GM18867 (cell line): ENCODE results near the gene C16orf90.

Experiments used
- ATAC-seq: cut with Tn5 transposase; IDR thresholded peaks from one replicate; pipeline ENCODE4 v1.9.1; 2021; ENCODE audit warnings: mild to moderate bottlenecking, moderate library complexity; ENCODE audit not compliant: unreplicated experiment

Gene C16orf90

GRCh38 chr16:3467921-3468320 is 27.4 kb downstream of the C16orf90 start:
- no peak for ATAC-seq

GRCh38 chr16:3467182-3467581 is 28.1 kb downstream of the C16orf90 start:
- ATAC-seq, result no peak

DNA sequence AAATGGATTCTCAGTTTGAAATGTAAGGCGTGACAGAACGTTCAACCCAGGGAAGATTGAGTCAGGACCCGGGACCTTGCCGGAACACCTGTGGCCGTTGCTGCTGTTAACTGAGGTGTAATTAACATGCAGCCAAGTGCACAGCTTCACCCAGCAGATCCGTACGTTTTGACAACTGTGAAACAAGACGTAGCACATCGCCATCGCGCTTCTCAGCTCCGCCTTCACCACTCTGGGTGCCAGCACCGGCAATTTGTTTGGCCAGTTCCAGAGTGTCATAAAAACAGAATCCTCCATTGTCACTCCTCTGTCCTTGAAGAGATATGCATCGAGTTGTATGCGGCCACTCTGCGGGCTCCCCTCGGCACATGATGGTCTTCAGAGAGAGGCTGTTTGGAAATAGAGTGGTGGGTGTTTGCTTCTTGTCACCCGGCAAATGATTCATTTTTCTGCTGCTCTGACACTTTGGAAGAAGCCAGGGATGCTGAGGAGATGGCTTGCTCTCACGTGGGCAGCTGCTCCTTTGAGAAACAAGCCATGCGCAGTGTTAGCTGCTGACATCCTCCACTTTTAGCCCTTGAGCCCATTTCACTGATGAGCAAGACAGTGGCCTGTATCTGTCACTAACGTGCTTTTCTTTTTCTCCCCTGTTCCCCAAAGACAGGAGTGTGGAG is 29.2 kb downstream of the C16orf90 start:
- no peak for ATAC-seq

- ATAC-seq, result no peak
These were observed 30.0 kb downstream of the C16orf90 start for GRCh38 chr16:3465301-3465700.

DNA sequence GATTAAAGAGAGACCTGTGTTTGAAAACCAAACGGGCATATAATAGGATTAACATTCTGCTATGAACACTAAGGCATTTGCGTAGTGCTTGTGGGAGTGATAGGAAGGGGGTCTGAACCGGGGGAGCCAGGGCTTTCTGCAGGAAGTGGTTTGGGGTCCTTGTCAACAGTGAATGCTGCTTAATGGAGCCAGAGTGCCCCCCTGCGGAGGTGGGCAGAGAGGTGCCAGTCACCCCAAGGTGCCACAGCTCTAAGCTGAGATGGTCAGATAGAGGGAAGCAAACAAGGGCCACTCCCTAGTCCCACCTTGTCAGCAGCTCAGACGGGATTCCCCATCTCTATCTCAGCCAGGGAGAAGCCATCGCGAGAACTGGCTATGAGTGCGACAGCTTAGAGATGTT is 34.1 kb downstream of the C16orf90 start:
- no peak for ATAC-seq

DNA sequence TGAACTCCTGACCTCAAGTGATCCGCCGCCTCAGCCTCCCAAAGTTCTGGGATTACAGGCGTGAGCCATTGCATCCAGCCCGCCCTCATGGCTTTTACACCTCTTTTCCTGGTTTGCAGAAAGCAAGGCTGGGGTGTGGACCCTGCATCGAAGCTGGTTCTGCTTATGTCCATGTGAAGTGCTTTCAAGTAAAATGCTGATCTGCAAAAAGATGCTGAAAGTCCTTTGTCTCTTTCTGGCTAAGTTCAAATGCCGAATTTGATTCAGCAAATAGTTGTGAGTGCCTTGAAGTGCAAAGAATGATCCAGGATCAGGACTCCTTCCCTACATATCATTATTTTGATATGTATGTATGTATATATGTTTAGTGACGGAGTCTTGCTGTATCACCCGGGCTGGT is 34.7 kb downstream of the C16orf90 start:
- ATAC-seq, result no peak

GRCh38 chr16:3460121-3460520 is 35.2 kb downstream of the C16orf90 start:
- ATAC-seq, result no peak

GRCh38 chr16:3459401-3460090 is 35.7 kb downstream of the C16orf90 start:
- ATAC-seq, result no peak

DNA sequence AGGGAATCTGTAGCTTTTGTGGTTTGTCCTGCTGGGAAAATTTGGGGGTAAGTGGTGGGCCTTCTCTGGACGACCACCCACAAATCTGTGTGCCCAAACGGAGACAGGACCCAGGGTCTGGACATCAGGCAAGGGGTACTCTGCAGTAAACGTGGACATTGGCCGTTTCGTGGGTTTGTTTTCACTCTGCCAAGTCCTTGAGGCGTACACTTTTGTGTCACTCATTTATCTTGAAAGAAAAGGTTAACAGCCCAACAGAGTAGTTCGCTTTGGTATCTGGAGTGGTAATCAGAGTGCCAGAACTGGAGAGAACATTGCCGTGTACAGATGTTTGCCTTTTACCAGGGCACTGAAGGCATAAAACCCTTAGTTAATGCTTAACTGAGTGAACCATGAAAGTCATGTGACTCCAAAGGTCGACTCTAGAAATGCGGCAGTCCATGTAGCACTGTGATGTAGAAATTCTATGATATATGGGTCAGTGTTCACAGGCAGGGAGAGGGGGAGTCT is 36.4 kb downstream of the C16orf90 start:
- ATAC-seq, result no peak

DNA sequence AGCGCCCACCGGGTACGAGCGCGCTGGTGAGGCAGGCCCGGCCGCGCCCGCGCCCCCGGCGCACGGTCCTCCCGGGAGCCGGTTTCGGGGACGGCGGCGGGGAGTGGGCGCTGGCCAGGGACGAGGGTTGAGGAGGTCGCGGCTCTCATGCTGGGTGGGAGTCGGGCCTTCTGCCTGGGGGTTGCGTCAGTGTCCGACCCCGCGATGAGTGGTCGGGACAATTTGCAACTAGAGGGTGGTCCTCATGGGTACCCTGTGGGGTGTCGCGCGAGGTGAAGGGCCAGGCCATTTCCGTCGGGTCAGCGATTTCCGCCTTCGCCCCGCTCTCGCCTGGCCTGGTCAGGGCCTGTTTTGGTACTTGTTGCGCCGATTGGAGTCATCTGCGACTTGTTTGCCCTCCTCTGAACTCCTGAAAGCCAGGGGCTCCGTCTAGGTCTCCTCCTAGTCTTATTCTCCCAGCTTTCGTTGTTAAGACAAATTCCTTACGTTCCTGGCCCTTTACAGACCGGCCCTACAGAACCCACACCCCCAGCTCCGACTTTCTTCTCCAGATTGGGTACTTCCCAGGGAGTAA is 36.9 kb downstream of the C16orf90 start:
- ATAC-seq, result no peak

DNA sequence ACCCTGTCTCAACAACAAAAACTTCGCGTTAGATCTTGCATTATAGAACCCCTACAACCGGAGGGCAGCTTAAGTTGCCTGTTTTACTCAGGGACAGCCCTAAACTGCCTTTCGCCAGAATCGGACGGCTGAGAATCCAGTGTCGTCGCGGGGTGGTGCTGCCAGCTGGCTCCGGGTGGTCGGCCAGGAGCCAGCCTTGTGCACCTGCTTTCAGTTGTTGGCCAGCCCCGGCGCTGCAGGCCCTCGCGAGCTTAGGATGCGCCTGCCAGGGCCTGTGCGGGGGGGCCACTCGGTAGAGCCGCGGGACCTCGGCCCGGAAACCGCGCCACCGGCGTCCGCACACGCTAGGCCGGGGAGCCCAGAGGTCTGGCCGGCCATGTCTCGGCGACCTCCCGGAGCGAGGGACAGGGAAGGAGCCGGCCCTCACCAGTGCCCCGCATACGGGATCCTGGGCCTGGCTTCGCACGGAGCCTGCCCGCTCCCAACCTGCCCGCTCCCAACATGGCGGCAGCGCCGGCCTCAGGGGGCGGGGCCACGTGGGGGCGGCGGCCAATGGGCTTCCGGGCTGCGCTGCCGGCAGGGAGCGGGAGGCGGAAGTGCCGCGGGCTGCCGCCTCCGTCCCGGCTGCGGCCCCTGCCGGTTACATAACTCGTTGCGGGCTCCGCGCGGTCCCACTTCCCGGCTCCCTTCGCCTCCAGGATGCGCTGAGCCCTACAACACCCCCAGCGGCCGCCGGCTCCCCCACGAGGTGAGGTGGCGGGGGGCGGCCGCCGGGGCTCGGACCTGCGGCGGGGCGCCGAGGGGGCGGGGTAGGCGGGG is 37.6 kb downstream of the C16orf90 start:
- peak; percentile 79 for ATAC-seq

GRCh38 chr16:3454631-3455147 is 40.6 kb downstream of the C16orf90 start:
- ATAC-seq, result no peak

- ATAC-seq, result no peak
These were observed 41.2 kb downstream of the C16orf90 start for GRCh38 chr16:3454093-3454492.

DNA sequence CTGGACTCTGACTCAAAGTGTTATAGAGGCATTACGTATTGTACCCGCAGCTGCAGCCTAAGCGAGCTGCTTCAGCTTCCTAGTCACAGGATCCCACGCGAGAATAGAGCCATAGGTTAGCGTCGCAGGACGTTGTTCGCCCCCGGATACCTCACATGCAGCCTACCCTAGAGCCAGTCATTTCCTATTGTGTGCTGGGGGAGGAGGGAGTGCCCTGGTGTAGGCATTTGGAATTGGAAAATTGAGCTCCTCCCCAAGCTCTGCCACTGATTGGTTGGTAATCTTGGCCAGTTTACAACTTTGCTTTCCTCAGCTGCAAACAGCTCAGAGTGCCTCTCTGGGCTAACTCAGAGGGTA is 51.3 kb downstream of the C16orf90 start:
- ATAC-seq, result no peak
